IMR-90 (cell line): ENCODE data around the gene FAM118A. TPM values are rescaled to one million over a fixed set of nuclear protein-coding genes. Genes with fewer than 3 reads are reported as not detected.
"Not testable (repeated sequence)": the region's sequence is repeated elsewhere in the genome, so short reads cannot be mapped to it uniquely, and the experiment has no call there.

ENCODE experiments used
- ATAC-seq: fragments of 200-7000 bp; cut with Tn5 transposase; 2 replicates; pipeline ENCODE4 v1.9.1; 2020; ENCODE audit warnings: low read depth, mild to moderate bottlenecking, moderate library complexity
- BruUV-seq: library from RNA; stranded (reverse); fragments of 400-500 nt; replicated peaks from 2 replicates; lab custom pipeline; 2021; lab: Mats Ljungman, UMichigan
- CTCF ChIA-PET: fragments of 300-600 bp; formaldehyde crosslinking; extraction: SDS; loops from one replicate; lab custom pipeline; 2021; ENCODE audit warnings: antibody characterized with exemption; lab: Yijun Ruan, JAX
- POLR2A ChIA-PET: fragments of 300-600 bp; sonication (Branson Sonifier 250); formaldehyde crosslinking; loops from one replicate; lab custom pipeline; 2022; ENCODE audit warnings: antibody characterized with exemption; ENCODE audit not compliant: unreplicated experiment; lab: Charles Lee
- DNase-seq: peaks from one replicate; pipeline ENCODE4 v3.0.0; 2013
- H2AFZ ChIP-seq: replicated peaks from 2 replicates; pipeline ENCODE3; 2013; ENCODE audit warnings: low read length, mild to moderate bottlenecking; ENCODE audit not compliant: poor library complexity
- H2AK5ac ChIP-seq: 2 replicates; pipeline ENCODE4 v1.6.1; 2013; ENCODE audit warnings: low read depth, low read length, inconsistent platforms
- H2AK9ac ChIP-seq: replicated peaks from 2 replicates; pipeline ENCODE3; 2013; ENCODE audit warnings: mild to moderate bottlenecking, low read depth, low read length, moderate library complexity; ENCODE audit not compliant: poor library complexity
- H2BK120ac ChIP-seq: 2 replicates; pipeline ENCODE4 v1.6.1; 2013; ENCODE audit warnings: low read depth, low read length, inconsistent platforms
- H2BK15ac ChIP-seq: 3 replicates; pipeline ENCODE4 v1.6.1; 2013; ENCODE audit warnings: low read depth, low read length, inconsistent platforms
- H2BK20ac ChIP-seq: 2 replicates; pipeline ENCODE4 v1.6.1; 2013; ENCODE audit warnings: low read depth, mild to moderate bottlenecking, inconsistent platforms, low read length, moderate library complexity
- H2BK5ac ChIP-seq: 2 replicates; pipeline ENCODE4 v1.6.1; 2013; ENCODE audit warnings: mild to moderate bottlenecking, low read depth, low read length, inconsistent platforms; ENCODE audit not compliant: poor library complexity, severe bottlenecking
- H3K14ac ChIP-seq: replicated peaks from 2 replicates; pipeline ENCODE4 v1.6.1; 2013; ENCODE audit warnings: low read depth, low read length, inconsistent platforms
- H3K18ac ChIP-seq: 2 replicates; pipeline ENCODE4 v1.6.1; 2013; ENCODE audit warnings: low read depth, low read length, control low read depth
- H3K23ac ChIP-seq: 2 replicates; pipeline ENCODE4 v1.6.1; 2013; ENCODE audit warnings: low read depth, low read length, inconsistent platforms
- H3K27ac ChIP-seq: 2 replicates; pipeline ENCODE4 v1.5.1; 2013; ENCODE audit warnings: mild to moderate bottlenecking, control low read depth, low read length; ENCODE audit not compliant: insufficient read depth
- H3K27me3 ChIP-seq: 2 replicates; pipeline ENCODE4 v1.6.1; 2013; ENCODE audit warnings: low read length; ENCODE audit not compliant: control insufficient read depth, insufficient read depth
- H3K36me3 ChIP-seq: 2 replicates; pipeline ENCODE4 v1.6.1; 2013; ENCODE audit warnings: low read length, mixed read lengths; ENCODE audit not compliant: control insufficient read depth, insufficient read depth
- H3K4ac ChIP-seq: 2 replicates; pipeline ENCODE4 v1.6.1; 2013; ENCODE audit warnings: low read depth, low read length, inconsistent platforms
- H3K4me1 ChIP-seq: 2 replicates; pipeline ENCODE4 v1.6.1; 2013; ENCODE audit warnings: low read length, mixed read lengths; ENCODE audit not compliant: control insufficient read depth, insufficient read depth
- H3K4me2 ChIP-seq: 2 replicates; pipeline ENCODE4 v1.6.1; 2013; ENCODE audit warnings: low read depth, mild to moderate bottlenecking, control low read depth, low read length, moderate library complexity
- H3K4me3 ChIP-seq: 2 replicates; pipeline ENCODE4 v1.5.1; 2013; ENCODE audit warnings: low read depth, mild to moderate bottlenecking, control low read depth, low read length, moderate library complexity; ENCODE audit not compliant: insufficient read depth
- H3K56ac ChIP-seq: 2 replicates; pipeline ENCODE4 v1.6.1; 2013; ENCODE audit warnings: low read length, inconsistent platforms; ENCODE audit not compliant: insufficient read depth; ENCODE audit errors: extremely low read depth
- H3K79me1 ChIP-seq, 2 experiments: 2 replicates each; pipeline ENCODE4 v1.6.1; 2013; ENCODE audit warnings: low read length in 2 of 2, inconsistent platforms in 1 of 2, low read depth in 1 of 2
- H3K9ac ChIP-seq: 2 replicates; pipeline ENCODE4 v1.6.1; 2013; ENCODE audit warnings: low read depth, low read length, control low read depth
- H3K9me1 ChIP-seq: 2 replicates; pipeline ENCODE4 v1.6.1; 2013; ENCODE audit warnings: low read length, inconsistent platforms; ENCODE audit not compliant: insufficient read depth
- H3K9me3 ChIP-seq: 2 replicates; pipeline ENCODE4 v1.6.1; 2013; ENCODE audit warnings: low read length; ENCODE audit not compliant: control insufficient read depth, insufficient read depth
- H4K20me1 ChIP-seq: 2 replicates; pipeline ENCODE4 v1.6.1; 2013; ENCODE audit warnings: low read length, inconsistent platforms; ENCODE audit not compliant: insufficient read depth
- H4K5ac ChIP-seq: 2 replicates; pipeline ENCODE4 v1.6.1; 2013; ENCODE audit warnings: mild to moderate bottlenecking, low read depth, low read length, control low read depth
- H4K8ac ChIP-seq, 2 experiments: 2 replicates each; pipeline ENCODE4 v1.6.1; 2013; ENCODE audit warnings: low read depth in 2 of 2, low read length in 2 of 2, control low read depth in 1 of 2, inconsistent platforms in 1 of 2
- H4K91ac ChIP-seq: 2 replicates; pipeline ENCODE4 v1.6.1; 2013; ENCODE audit warnings: low read depth, low read length, inconsistent platforms; ENCODE audit not compliant: insufficient read depth
- CEBPB ChIP-seq: IDR thresholded peaks from 2 replicates; pipeline ENCODE4 v1.6.1; 2012; ENCODE audit warnings: low read depth, low read length, improper control_type of control experiment
- POLR2A ChIP-seq: IDR thresholded peaks from 2 replicates; pipeline ENCODE4 v1.6.1; 2012; ENCODE audit warnings: mild to moderate bottlenecking, low read depth, low read length
- WGBS, 2 experiments: methylation state at CpG; one replicate each; pipeline versions ENCODE4 v1.1.5 to v1.1.7; 2013; ENCODE audit warnings: missing lambda C conversion rate in 2 of 2; ENCODE audit not compliant: insufficient read length in 1 of 2; ENCODE audit errors: extremely low coverage in 2 of 2; 5-methylcytosine and 5-hydroxymethylcytosine counted together
- dilution Hi-C: fragments of 300-500 bp; cut with HindIII; formaldehyde crosslinking; loops from one replicate; pipeline ENCODE4 v1.14.3; 2018; ENCODE audit warnings: low sequenced_read_pairs; ENCODE audit not compliant: unreplicated experiment
- in situ Hi-C: fragments of 300-500 bp; cut with MboI; formaldehyde crosslinking; loops from 3 replicates; pipeline ENCODE4 v1.14.3; 2019; ENCODE audit warnings: low sequenced_read_pairs, inconsistent platforms, mixed read lengths
- intact Hi-C: fragments of 100-400 bp; cut with micrococcal nuclease; formaldehyde crosslinking; loops from 2 replicates; pipeline ENCODE4 v1.10.0; 2022
- polyA plus RNA-seq, 3 experiments: library from polyadenylated mRNA; depleted of rRNA; stranded (reverse); fragments of >200 nt; gene quantifications; 2 replicates each; pipeline ENCODE4 v1.2.3, GENCODE V29; 2012; ENCODE audit warnings: low replicate concordance in 1 of 3
- total RNA-seq: library from RNA; depleted of rRNA; stranded (reverse); fragments of >200 nt; gene quantifications from 2 replicates; pipeline ENCODE4 v1.2.3, GENCODE V29; 2012

The FAM118A gene
- total and polyA plus RNA-seq, 2 of the 4 experiments (the other 2 are of a cell fraction): 20.6 to 95.6 TPM

GRCh38 chr22:45324311-45324711 is 14.6 kb downstream of the FAM118A start:
- H3K36me3 ChIP-seq: peaks cover 41% of the 10 kb centered on the region
- peaks cover 10% of the 10 kb centered on the region for H3K4me1 ChIP-seq
- H3K14ac ChIP-seq: no peak overlapping the region
- peaks cover 19% of the 10 kb centered on the region for H4K20me1 ChIP-seq
- no peak overlapping the region for H3K56ac ChIP-seq
- H2BK5ac ChIP-seq: no peak overlapping the region
- H3K27ac ChIP-seq: no peak overlapping the region
- H3K4ac ChIP-seq: no peak overlapping the region
- no peak overlapping the region for H2BK20ac ChIP-seq
- ATAC-seq (no peak), DNase-seq (no peak)
- in situ Hi-C loops: no loop called here
- POLR2A ChIA-PET: no interaction called here
- no peaks in the 10 kb centered on the region for H3K9me3 ChIP-seq
- H3K4me3 ChIP-seq: no peak overlapping the region
- intact Hi-C loops: no loop called here
- CTCF ChIA-PET: interaction anchor here (0.6 to 0.7 kb wide), 3 partner anchors 24 to 153 kb away, joined by 3 read pairs; no protein-coding TSS in a partner anchor
- H4K8ac ChIP-seq: no peak overlapping the region
- no peak overlapping the region for H2AFZ ChIP-seq
- peaks cover 21% of the 10 kb centered on the region for H3K9me1 ChIP-seq
- H3K79me1 ChIP-seq: peaks cover 21 to 52% of the 10 kb centered on the region in 2 experiments
- no peaks in the 10 kb centered on the region for H3K27me3 ChIP-seq
- H2AK5ac ChIP-seq: no peak overlapping the region
- 100% methylated on average over 4 of the region's 12 CpGs; no CpG with 5 or more reads in 1 of the 2 experiments for WGBS, 2 experiments
- no peak overlapping the region for H3K23ac ChIP-seq
- no peak overlapping the region for H3K4me2 ChIP-seq
- no peak overlapping the region for H4K91ac ChIP-seq
- no TSS peak for BruUV-seq
- no peak overlapping the region for H3K9ac ChIP-seq
- H4K5ac ChIP-seq: no peak overlapping the region
- TF ChIP-seq POLR2A (no peak), CEBPB (no peak)
- no peak overlapping the region for H2AK9ac ChIP-seq
- dilution Hi-C loops: no loop called here
- no peak overlapping the region for H3K18ac ChIP-seq
- no peak overlapping the region for H2BK15ac ChIP-seq
- no peak overlapping the region for H2BK120ac ChIP-seq

DNA sequence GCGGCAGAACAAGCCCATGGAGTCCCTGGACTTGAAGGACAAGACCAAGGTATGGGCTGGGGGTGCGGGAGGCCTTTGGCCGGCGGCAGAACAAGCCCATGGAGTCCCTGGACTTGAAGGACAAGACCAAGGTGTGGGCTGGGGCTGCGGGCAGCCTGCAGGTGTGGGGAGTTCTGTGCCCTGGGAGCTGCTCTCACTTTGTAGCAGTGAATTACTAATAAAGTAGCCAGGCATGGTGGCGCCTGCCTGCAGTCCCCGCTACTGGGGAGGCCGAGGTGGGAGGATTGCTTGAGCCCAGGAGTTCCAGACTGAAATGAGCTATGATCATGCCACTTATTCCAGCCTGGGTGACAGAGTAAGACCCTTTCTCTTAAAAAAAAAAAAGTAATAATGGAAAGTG is 18.5 kb downstream of the FAM118A start:
- H2AK9ac ChIP-seq, in situ Hi-C loops, H3K18ac ChIP-seq, BruUV-seq, dilution Hi-C loops, H3K23ac ChIP-seq, H3K14ac ChIP-seq, H4K8ac ChIP-seq, H2BK20ac ChIP-seq, H3K9me3 ChIP-seq, H3K9ac ChIP-seq, H3K27ac ChIP-seq, CTCF ChIA-PET, H4K20me1 ChIP-seq, intact Hi-C loops, H3K4ac ChIP-seq, ATAC-seq, H3K56ac ChIP-seq, DNase-seq, H3K27me3 ChIP-seq, H3K4me3 ChIP-seq, H2AK5ac ChIP-seq, H2AFZ ChIP-seq, POLR2A ChIA-PET, H3K4me2 ChIP-seq, H2BK15ac ChIP-seq, H3K9me1 ChIP-seq, H4K5ac ChIP-seq, H2BK5ac ChIP-seq, H3K4me1 ChIP-seq, H2BK120ac ChIP-seq, H4K91ac ChIP-seq: not testable (repeated sequence)
- Histone ChIP-seq H3K79me1 (peaks cover 3 to 27% of the 10 kb centered on the region in 2 experiments; a peak in 2 of 4 replicates), H3K36me3 (peaks cover 55% of the 10 kb centered on the region)
- WGBS, 2 experiments: 100% methylated on average over 1 of the region's 8 CpGs; no CpG with 5 or more reads in 1 of the 2 experiments
